Embryonic facial prominence (tissue), 1 donor: ENCODE results near the gene CNNM2.

ENCODE experiments used
- DNase-seq: peaks from one replicate; pipeline ENCODE4 v3.0.0-alpha.2; 2016; ENCODE audit errors: extremely low spot score

CNNM2 gene

GRCh38 chr10:102917962-102918816 lies at the start of gene CNNM2:
Gene CNNM2 (plus strand): TSS chr10:102918294. CDS start chr10:102918481, 187 bp downstream.
- DNase-seq = peak; percentile 98

GRCh38 chr10:102868911-102869257 lies 49.2 kb upstream of the CNNM2 start:
- no peak for DNase-seq

GRCh38 chr10:102869258-102870198 lies 48.6 kb upstream of the CNNM2 start, which contains the start of gene AS3MT:
Gene AS3MT (plus strand): TSS chr10:102869470. CDS start chr10:102869593, 123 bp downstream.
- DNase-seq = peak; percentile 29

GRCh38 chr10:102870221-102870620 lies 47.9 kb upstream of the CNNM2 start:
- DNase-seq = no peak

- no peak for DNase-seq
Observed at GRCh38 chr10:102872163-102872562, 45.9 kb upstream of the CNNM2 start.

GRCh38 chr10:102876747-102877153 lies 41.3 kb upstream of the CNNM2 start:
- DNase-seq = no peak

GRCh38 chr10:102878629-102879028 lies 39.5 kb upstream of the CNNM2 start:
- no peak for DNase-seq

- no peak for DNase-seq
Observed at GRCh38 chr10:102880256-102880655, 37.8 kb upstream of the CNNM2 start.

GRCh38 chr10:102888048-102888447 lies 30.0 kb upstream of the CNNM2 start:
- DNase-seq = no peak

- DNase-seq = no peak
Observed at GRCh38 chr10:102894466-102895213, 23.5 kb upstream of the CNNM2 start.

GRCh38 chr10:102900006-102900405 lies 18.1 kb upstream of the CNNM2 start:
- no peak for DNase-seq

GRCh38 chr10:102904346-102904745 lies 13.7 kb upstream of the CNNM2 start:
- DNase-seq = no peak

- no peak for DNase-seq
Observed at GRCh38 chr10:102906507-102906906, 11.6 kb upstream of the CNNM2 start.

- no peak for DNase-seq
Observed at GRCh38 chr10:102914781-102915180, 3.3 kb upstream of the CNNM2 start.

- no peak for DNase-seq
Observed at GRCh38 chr10:102916173-102916572, 1.9 kb upstream of the CNNM2 start.

- DNase-seq = peak; percentile 29
Observed at GRCh38 chr10:102917314-102917961, 656 bp upstream of the CNNM2 start.

GRCh38 chr10:102918817-102919245 lies 737 bp downstream of the CNNM2 start:
- no peak for DNase-seq

GRCh38 chr10:102919246-102919959 lies 1.3 kb downstream of the CNNM2 start:
- no peak for DNase-seq

- no peak for DNase-seq
Observed at GRCh38 chr10:102919992-102920739, 2.1 kb downstream of the CNNM2 start.

- no peak for DNase-seq
Observed at GRCh38 chr10:102923601-102924000, 5.5 kb downstream of the CNNM2 start.
